Smooth muscle cell (in vitro differentiated cells): ENCODE data around the gene RSPO3. TPM values are rescaled to one million over a fixed set of nuclear protein-coding genes. Genes with fewer than 3 reads are reported as not detected.

Source experiments
- DNase-seq: peaks from one replicate; lab custom pipeline; 2025; ENCODE audit not compliant: unreplicated experiment; lab: John Stamatoyannopoulos, UW
- H2AFZ ChIP-seq: fragments of 200-600 bp; sonication (generic); 2 replicates; pipeline ENCODE4 v1.6.0; 2016; ENCODE audit warnings: antibody characterized with exemption, low read depth, mild to moderate bottlenecking
- H3F3A ChIP-seq: fragments of 200-600 bp; sonication (generic); 2 replicates; pipeline ENCODE4 v1.6.0; 2017; ENCODE audit warnings: antibody characterized with exemption, low read depth
- H3K27ac ChIP-seq: fragments of 200-600 bp; sonication (generic); 2 replicates; pipeline ENCODE4 v1.5.1; 2016; ENCODE audit warnings: low read depth, mild to moderate bottlenecking
- H3K27me3 ChIP-seq: fragments of 200-600 bp; sonication (generic); 2 replicates; pipeline ENCODE4 v1.6.1; 2016; ENCODE audit warnings: low read depth, mild to moderate bottlenecking
- H3K36me3 ChIP-seq: fragments of 200-600 bp; sonication (generic); 2 replicates; pipeline ENCODE4 v1.5.1; 2016; ENCODE audit warnings: low read depth
- H3K4me1 ChIP-seq: fragments of 200-600 bp; sonication (generic); 2 replicates; pipeline ENCODE4 v1.5.1; 2016; ENCODE audit warnings: low read depth
- H3K4me2 ChIP-seq: fragments of 200-600 bp; sonication (generic); 2 replicates; pipeline ENCODE4 v1.6.0; 2016; ENCODE audit warnings: mild to moderate bottlenecking
- H3K4me3 ChIP-seq: fragments of 200-600 bp; sonication (generic); 2 replicates; pipeline ENCODE4 v1.5.1; 2016; ENCODE audit warnings: mild to moderate bottlenecking
- H3K79me2 ChIP-seq: fragments of 200-600 bp; sonication (generic); 2 replicates; pipeline ENCODE4 v1.6.0; 2016; ENCODE audit warnings: low read depth, mild to moderate bottlenecking
- H3K9ac ChIP-seq: fragments of 200-600 bp; sonication (generic); 2 replicates; pipeline ENCODE4 v1.6.0; 2016; ENCODE audit warnings: low read depth
- H3K9me3 ChIP-seq: fragments of 200-600 bp; sonication (generic); replicated peaks from 2 replicates; pipeline ENCODE4 v1.5.1; 2016; ENCODE audit warnings: low read depth
- H4K20me1 ChIP-seq: fragments of 200-600 bp; sonication (generic); 2 replicates; pipeline ENCODE4 v1.6.0; 2016; ENCODE audit warnings: low read depth
- CTCF ChIP-seq: fragments of 200-600 bp; sonication (generic); IDR thresholded peaks from 2 replicates; pipeline ENCODE4 v1.5.1; 2017; ENCODE audit warnings: borderline replicate concordance, mild to moderate bottlenecking, antibody characterized with exemption; ENCODE audit not compliant: insufficient read depth, poor library complexity, severe bottlenecking
- WGBS: methylation state at CpG from one replicate; pipeline ENCODE4 v1.1.7; 2016; ENCODE audit warnings: low lambda C conversion rate; 5-methylcytosine and 5-hydroxymethylcytosine counted together
- polyA plus RNA-seq: library from polyadenylated mRNA; unstranded; fragments of >200 nt; fragmentation: Nextera tagmentation; extraction: Ambion mirVana; gene quantifications from 2 replicates; pipeline ENCODE4 v1.2.1, GENCODE V29; 2016
- total RNA-seq: library from RNA; depleted of rRNA; stranded (reverse); fragments of >200 nt; gene quantifications from 2 replicates; pipeline ENCODE4 v1.2.3, GENCODE V29; 2014

RSPO3 gene
- total and polyA plus RNA-seq, 2 experiments from 2014 or later, result 28.8 to 70.1 TPM

GRCh38 chr6:127115084-127115655 lies 3.3 kb upstream of the RSPO3 start:
- no peak overlapping the region for H2AFZ ChIP-seq
- no peak overlapping the region for H3K9ac ChIP-seq
- H3F3A ChIP-seq, result no peaks in the 10 kb centered on the region
- H3K27ac ChIP-seq, result peak overlapping the region; percentile 31
- H3K36me3 ChIP-seq, result no peaks in the 10 kb centered on the region
- H3K4me3 ChIP-seq, result no peak overlapping the region
- H3K79me2 ChIP-seq, result peaks cover 15% of the 10 kb centered on the region
- no peak for DNase-seq
- no peaks in the 10 kb centered on the region for H4K20me1 ChIP-seq
- TF ChIP-seq CTCF, result no peak
- H3K27me3 ChIP-seq, result peaks cover 5% of the 10 kb centered on the region
- H3K9me3 ChIP-seq, result no peaks in the 10 kb centered on the region
- WGBS, result 24% methylated on average over 2 of the region's 2 CpGs
- H3K4me1 ChIP-seq, result peaks cover 7% of the 10 kb centered on the region
- peak overlapping the region; percentile 92 for H3K4me2 ChIP-seq

- Histone ChIP-seq H3K79me2 (peaks cover 21% of the 10 kb centered on the region), H3K36me3 (no peaks in the 10 kb centered on the region), H3K9me3 (no peaks in the 10 kb centered on the region), H3K4me3 (peak overlapping the region; percentile 2), H3K27me3 (peaks cover 5% of the 10 kb centered on the region), H2AFZ (no peak overlapping the region), H3K4me1 (peaks cover 7% of the 10 kb centered on the region), H3K4me2 (peak overlapping the region; percentile 92), H3K9ac (no peak overlapping the region), H3K27ac (peak overlapping the region; percentile 31), H3F3A (no peaks in the 10 kb centered on the region), H4K20me1 (peaks cover 3% of the 10 kb centered on the region)
- DNase-seq, result no peak
- 27% methylated on average over 3 of the region's 3 CpGs for WGBS
- TF ChIP-seq CTCF, result no peak
Observed at GRCh38 chr6:127115746-127116145, 2.7 kb upstream of the RSPO3 start.

- no peak for DNase-seq
- peaks cover 43% of the 10 kb centered on the region for H3K79me2 ChIP-seq
- H3K27ac ChIP-seq, result peak overlapping the region; percentile 46
- H3K9ac ChIP-seq, result no peak overlapping the region
- WGBS, result 0% methylated on average over 6 of the region's 19 CpGs
- peaks cover 12% of the 10 kb centered on the region for H3K4me1 ChIP-seq
- peak overlapping the region; percentile 71 for H3K4me3 ChIP-seq
- H3F3A ChIP-seq, result no peaks in the 10 kb centered on the region
- H2AFZ ChIP-seq, result no peak overlapping the region
- no peak for TF ChIP-seq CTCF
- H3K9me3 ChIP-seq, result no peaks in the 10 kb centered on the region
- H3K4me2 ChIP-seq, result peak overlapping the region; percentile 92
- peaks cover 5% of the 10 kb centered on the region for H3K27me3 ChIP-seq
- peaks cover 23% of the 10 kb centered on the region for H4K20me1 ChIP-seq
- no peaks in the 10 kb centered on the region for H3K36me3 ChIP-seq
Observed at GRCh38 chr6:127117979-127118297, 533 bp upstream of the RSPO3 start.
